Stimulated activated naive CD8-positive, alpha-beta T cell treated with anti-CD3 and anti-CD28 coated beads, Interleukin-15, amount 100 ng/mL, for 72 hours (primary cell): ENCODE results near the gene PSMA1.
"Not testable (repeated sequence)": the region's sequence is repeated elsewhere in the genome, so short reads cannot be mapped to it uniquely, and the experiment has no call there.

Experiments
- ATAC-seq: fragments of 150-1000 bp; cut with Tn5 transposase; 2 replicates; pipeline ENCODE4 v1.10.0; 2021; ENCODE audit warnings: mild to moderate bottlenecking, moderate library complexity
- DNase-seq, 2 donors: peaks; one replicate each; pipeline ENCODE4 v3.0.0; 2021 to 2022
- H3K27ac Mint-ChIP-seq, 2 donors: one replicate each; pipeline ENCODE4 v1.8.0; 2022; ENCODE audit warnings: mild to moderate bottlenecking in 2 of 2, mixed read lengths in 2 of 2, moderate library complexity in 2 of 2
- H3K27me3 Mint-ChIP-seq: one replicate; pipeline ENCODE4 v1.8.0; 2022; ENCODE audit warnings: mixed read lengths
- H3K4me1 Mint-ChIP-seq: one replicate; pipeline ENCODE4 v1.8.0; 2022; ENCODE audit warnings: mild to moderate bottlenecking, mixed read lengths
- H3K4me3 Mint-ChIP-seq, 2 donors: one replicate each; pipeline ENCODE4 v1.8.0; 2022; ENCODE audit warnings: mild to moderate bottlenecking in 2 of 2, mixed read lengths in 2 of 2, moderate library complexity in 1 of 2
- H3K9me3 Mint-ChIP-seq, 2 donors: one replicate each; pipeline ENCODE4 v1.8.0; 2022; ENCODE audit warnings: mixed read lengths in 2 of 2

The PSMA1 gene

GRCh38 chr11:14519917-14520746 lies at the start of gene PSMA1:
Gene PSMA1 (minus strand): TSS chr11:14520386. CDS start chr11:14520299, 87 bp downstream.
- Mint-ChIP-seq H3K27me3 (no peaks in the 10 kb centered on the region), H3K4me3 (peak within 1 kb of the TSS; percentile 92 to 94), H3K4me1 (peaks cover 28% of the 10 kb centered on the region), H3K9me3 (no peaks in the 10 kb centered on the region), H3K27ac (peak within 1 kb of the TSS; percentile 94 to 99)
- DNase-seq (peak; percentile 86 to 94), ATAC-seq (peak; percentile 95)

- H3K27ac Mint-ChIP-seq: not testable (repeated sequence)
Observed at GRCh38 chr11:14569516-14569915, 49.3 kb upstream of the PSMA1 start.

GRCh38 chr11:14567064-14567651 lies 47.0 kb upstream of the PSMA1 start:
- peaks cover 19 to 32% of the 10 kb centered on the region in 2 donors for H3K9me3 Mint-ChIP-seq
- H3K4me1 Mint-ChIP-seq: peaks cover 52% of the 10 kb centered on the region
- ATAC-seq (no peak), DNase-seq (no peak)
- H3K4me3 Mint-ChIP-seq: no peak overlapping the region
- H3K27me3 Mint-ChIP-seq: no peaks in the 10 kb centered on the region
- H3K27ac Mint-ChIP-seq: no peak overlapping the region

More at GRCh38 chr11:14569516-14569915, 49.3 kb upstream of the PSMA1 start:
- not testable (repeated sequence) for H3K27me3 Mint-ChIP-seq, ATAC-seq, H3K4me3 Mint-ChIP-seq, DNase-seq
- peaks cover 60% of the 10 kb centered on the region for H3K4me1 Mint-ChIP-seq
- peaks cover 29 to 50% of the 10 kb centered on the region in 2 donors for H3K9me3 Mint-ChIP-seq

GRCh38 chr11:14566331-14567063 lies 46.3 kb upstream of the PSMA1 start:
- H3K9me3 Mint-ChIP-seq: peaks cover 13 to 26% of the 10 kb centered on the region in 2 donors
- H3K4me3 Mint-ChIP-seq: no peak overlapping the region
- no peak for ATAC-seq
- H3K27me3 Mint-ChIP-seq: no peaks in the 10 kb centered on the region
- H3K4me1 Mint-ChIP-seq: peaks cover 52% of the 10 kb centered on the region
- H3K27ac Mint-ChIP-seq: peak overlapping the region in 1 of 2 donors; percentile 1
- DNase-seq: no peak

- H3K27ac Mint-ChIP-seq: no peak overlapping the region
- no peak overlapping the region for H3K4me3 Mint-ChIP-seq
- H3K27me3 Mint-ChIP-seq: no peaks in the 10 kb centered on the region
- H3K4me1 Mint-ChIP-seq: peaks cover 50% of the 10 kb centered on the region
- DNase-seq (no peak), ATAC-seq (no peak)
- peaks cover 11 to 22% of the 10 kb centered on the region in 2 donors for H3K9me3 Mint-ChIP-seq
Observed at GRCh38 chr11:14565845-14566244, 45.7 kb upstream of the PSMA1 start.

GRCh38 chr11:14555818-14556217 lies 35.6 kb upstream of the PSMA1 start:
- ATAC-seq (no peak), DNase-seq (no peak)
- Mint-ChIP-seq H3K9me3 (peaks cover 5 to 12% of the 10 kb centered on the region in 2 donors), H3K27ac (peak overlapping the region; percentile 8 to 72), H3K27me3 (no peaks in the 10 kb centered on the region), H3K4me1 (peaks cover 37% of the 10 kb centered on the region), H3K4me3 (peak overlapping the region; percentile 60 to 69)

GRCh38 chr11:14554959-14555358 lies 34.8 kb upstream of the PSMA1 start:
- peak overlapping the region in 1 of 2 donors; percentile 69 for H3K4me3 Mint-ChIP-seq
- peaks cover 37% of the 10 kb centered on the region for H3K4me1 Mint-ChIP-seq
- ATAC-seq: peak; percentile 92
- no peaks in the 10 kb centered on the region for H3K27me3 Mint-ChIP-seq
- H3K27ac Mint-ChIP-seq: peak overlapping the region in 1 of 2 donors; percentile 17
- DNase-seq: no peak
- peaks cover 5 to 12% of the 10 kb centered on the region in 2 donors for H3K9me3 Mint-ChIP-seq

- H3K27me3 Mint-ChIP-seq: no peaks in the 10 kb centered on the region
- no peak overlapping the region for H3K4me3 Mint-ChIP-seq
- peaks cover 34% of the 10 kb centered on the region for H3K4me1 Mint-ChIP-seq
- H3K9me3 Mint-ChIP-seq: no peaks in the 10 kb centered on the region
- DNase-seq (no peak), ATAC-seq (no peak)
- H3K27ac Mint-ChIP-seq: no peak overlapping the region
Observed at GRCh38 chr11:14552089-14552488, 31.9 kb upstream of the PSMA1 start.

GRCh38 chr11:14551380-14551779 lies 31.2 kb upstream of the PSMA1 start:
- Mint-ChIP-seq H3K27me3 (no peaks in the 10 kb centered on the region), H3K4me1 (peaks cover 32% of the 10 kb centered on the region), H3K9me3 (no peaks in the 10 kb centered on the region), H3K4me3 (no peak overlapping the region), H3K27ac (no peak overlapping the region)
- DNase-seq (no peak), ATAC-seq (no peak)

- ATAC-seq (no peak), DNase-seq (no peak)
- Mint-ChIP-seq H3K4me3 (no peak overlapping the region), H3K27ac (no peak overlapping the region), H3K9me3 (peaks cover 0 to 6% of the 10 kb centered on the region in 2 donors), H3K4me1 (peaks cover 32% of the 10 kb centered on the region), H3K27me3 (no peaks in the 10 kb centered on the region)
Observed at GRCh38 chr11:14549891-14550290, 29.7 kb upstream of the PSMA1 start.

- Mint-ChIP-seq H3K27ac (no peak overlapping the region), H3K9me3 (peaks cover 0 to 9% of the 10 kb centered on the region in 2 donors), H3K4me1 (peaks cover 33% of the 10 kb centered on the region), H3K4me3 (no peak overlapping the region), H3K27me3 (no peaks in the 10 kb centered on the region)
- no peak for DNase-seq
- ATAC-seq: no peak
Observed at GRCh38 chr11:14547440-14547839, 27.3 kb upstream of the PSMA1 start.

GRCh38 chr11:14546672-14547071 lies 26.5 kb upstream of the PSMA1 start:
- Mint-ChIP-seq H3K9me3 (peaks cover 0 to 9% of the 10 kb centered on the region in 2 donors), H3K4me1 (peaks cover 38% of the 10 kb centered on the region), H3K27ac (no peak overlapping the region), H3K4me3 (no peak overlapping the region), H3K27me3 (no peaks in the 10 kb centered on the region)
- ATAC-seq (peak; percentile 65), DNase-seq (no peak)

- H3K4me3 Mint-ChIP-seq: peak overlapping the region; percentile 17 to 72
- peak overlapping the region; percentile 62 to 64 for H3K27ac Mint-ChIP-seq
Observed at GRCh38 chr11:14544611-14545010, 24.4 kb upstream of the PSMA1 start.

GRCh38 chr11:14543260-14543659 lies 23.1 kb upstream of the PSMA1 start:
- Mint-ChIP-seq H3K27ac (no peak overlapping the region), H3K4me3 (no peak overlapping the region), H3K9me3 (peaks cover 0 to 9% of the 10 kb centered on the region in 2 donors), H3K27me3 (no peaks in the 10 kb centered on the region), H3K4me1 (peaks cover 68% of the 10 kb centered on the region)
- DNase-seq (no peak), ATAC-seq (no peak)

More at GRCh38 chr11:14544611-14545010, 24.4 kb upstream of the PSMA1 start:
- Mint-ChIP-seq H3K9me3 (peaks cover 0 to 9% of the 10 kb centered on the region in 2 donors), H3K4me1 (peaks cover 55% of the 10 kb centered on the region), H3K27me3 (no peaks in the 10 kb centered on the region)
- DNase-seq (no peak), ATAC-seq (peak; percentile 86)

GRCh38 chr11:14542324-14542723 lies 22.1 kb upstream of the PSMA1 start:
- H3K27ac Mint-ChIP-seq: no peak overlapping the region
- DNase-seq (no peak), ATAC-seq (no peak)
- H3K9me3 Mint-ChIP-seq: peaks cover 0 to 9% of the 10 kb centered on the region in 2 donors
- peaks cover 71% of the 10 kb centered on the region for H3K4me1 Mint-ChIP-seq
- no peak overlapping the region for H3K4me3 Mint-ChIP-seq
- no peaks in the 10 kb centered on the region for H3K27me3 Mint-ChIP-seq
